Globus pallidus (tissue), 1 donor: Measurements from ENCODE around the gene WDR20.

Experiments used
- DNase-seq: peaks from one replicate; pipeline ENCODE4 v3.0.0-alpha.2; 2015; ENCODE audit warnings: low spot score

WDR20 gene

DNA sequence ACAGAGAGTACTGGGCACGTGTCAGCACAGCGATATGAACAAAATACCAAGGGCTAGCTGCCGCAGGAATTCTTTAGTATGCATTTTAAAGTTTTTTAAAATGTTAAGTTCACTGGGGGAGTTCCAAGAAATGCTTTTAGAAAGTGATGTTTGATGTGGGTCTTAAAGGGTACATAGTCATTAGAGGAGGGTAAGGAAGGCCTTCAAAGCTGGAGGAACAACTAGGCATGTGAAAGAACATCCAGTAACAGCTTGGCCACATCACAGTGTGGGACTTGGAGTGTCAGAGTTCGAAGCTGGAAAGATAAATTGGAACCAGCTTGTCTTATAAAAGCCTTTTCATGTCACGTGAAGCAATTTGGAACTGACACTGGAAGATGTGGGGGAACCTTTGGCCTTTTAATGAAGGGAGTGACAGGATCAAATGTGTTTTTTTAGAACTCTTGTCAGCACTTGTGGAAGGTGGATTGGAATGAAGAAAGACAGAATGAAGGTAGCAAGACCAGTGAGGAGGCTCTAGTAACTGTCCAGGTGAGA lies 57.7 kb downstream of the WDR20 start:
- no peak for DNase-seq

DNA sequence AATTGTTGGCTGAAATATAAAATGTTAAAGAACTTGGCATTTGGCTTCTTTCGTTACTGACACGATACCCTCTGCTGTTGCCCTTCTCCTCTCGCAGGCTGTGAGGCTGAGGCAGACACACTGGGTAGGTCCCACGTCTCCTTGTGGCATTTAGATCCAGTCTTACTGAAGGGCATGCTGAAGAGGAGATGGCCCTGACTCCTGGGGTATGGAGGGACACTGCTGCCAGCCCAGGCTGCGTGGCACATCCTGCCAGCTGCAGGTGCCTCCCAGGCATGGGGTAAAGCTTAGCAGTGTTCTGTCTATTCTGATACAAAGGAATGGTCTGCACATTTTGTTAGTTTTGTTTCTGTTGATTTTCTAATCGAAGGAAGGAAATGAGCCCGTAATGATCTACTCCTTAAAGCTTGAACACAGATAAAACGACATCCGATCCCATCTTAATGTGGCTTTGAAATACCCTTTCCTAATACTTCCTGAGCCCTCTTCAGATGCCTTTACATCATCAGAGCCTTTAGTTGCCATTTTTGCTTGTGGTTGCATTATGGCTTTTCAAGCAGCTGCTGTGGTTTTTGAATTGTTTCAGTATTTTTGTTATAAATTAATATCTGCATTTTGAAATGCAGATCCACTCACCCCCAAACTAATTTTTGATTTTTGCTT lies 61.1 kb downstream of the WDR20 start:
- DNase-seq, result no peak

DNA sequence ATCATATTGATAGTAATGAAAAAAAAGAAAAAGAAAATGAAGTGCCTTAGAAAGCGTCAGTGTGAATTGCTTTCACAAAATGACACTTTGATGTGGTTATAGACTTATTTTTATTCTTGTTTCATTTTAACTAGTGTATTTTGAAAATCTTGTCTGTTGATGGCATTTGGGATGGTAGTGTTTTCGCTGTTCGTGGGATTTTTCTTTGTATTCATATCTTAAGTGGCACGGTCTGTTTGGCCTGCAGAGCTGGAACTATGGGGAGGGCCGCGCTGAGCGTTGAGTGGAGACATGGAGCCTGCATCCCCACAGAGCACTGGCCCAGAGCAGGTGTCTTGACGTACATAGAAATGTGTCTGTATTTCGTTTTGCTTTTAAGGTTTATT lies 61.6 kb downstream of the WDR20 start:
- no peak for DNase-seq

- DNase-seq, result no peak
Measured at GRCh38 chr14:102201776-102202175, 62.1 kb downstream of the WDR20 start.

DNA sequence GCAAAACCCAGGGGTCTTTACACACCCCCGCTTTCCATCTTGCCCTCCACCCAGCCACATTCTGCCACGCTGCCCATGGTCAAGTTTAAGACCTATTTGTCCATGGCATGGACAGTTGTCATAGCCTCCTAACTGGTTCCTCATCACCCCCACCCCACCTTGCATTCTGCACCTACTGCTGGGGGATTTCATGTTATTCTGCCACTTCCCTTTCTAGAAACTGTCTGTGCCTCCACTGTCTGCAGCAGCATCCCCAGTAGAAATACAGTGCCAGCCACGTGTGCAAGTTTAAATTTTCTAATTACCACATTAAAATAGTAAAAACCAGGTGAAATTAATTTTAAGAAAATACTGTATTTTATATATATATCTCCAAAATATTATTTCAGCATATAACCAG lies 63.2 kb downstream of the WDR20 start:
- DNase-seq, result no peak

DNA sequence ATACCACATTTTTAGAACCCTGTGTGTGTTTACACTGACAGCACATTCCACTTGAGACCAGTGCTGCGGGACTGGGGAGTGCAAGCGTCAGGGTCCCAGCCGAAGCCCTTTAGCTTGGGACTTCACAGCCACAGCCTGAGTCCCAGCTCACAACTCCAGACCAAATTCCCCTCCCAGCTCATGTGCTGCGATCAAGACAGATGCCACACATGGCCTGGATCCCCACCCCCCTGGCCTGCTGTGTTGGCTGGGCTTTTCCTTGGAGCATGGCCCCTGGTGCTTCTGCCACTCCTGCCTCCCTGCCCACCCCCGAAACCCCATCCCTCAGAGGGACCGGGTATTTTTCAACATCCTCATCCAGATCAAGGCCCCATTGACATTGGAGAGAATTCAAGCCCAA lies 63.7 kb downstream of the WDR20 start:
- DNase-seq, result no peak

GRCh38 chr14:102205560-102205959 lies 65.9 kb downstream of the WDR20 start:
- DNase-seq, result no peak

DNA sequence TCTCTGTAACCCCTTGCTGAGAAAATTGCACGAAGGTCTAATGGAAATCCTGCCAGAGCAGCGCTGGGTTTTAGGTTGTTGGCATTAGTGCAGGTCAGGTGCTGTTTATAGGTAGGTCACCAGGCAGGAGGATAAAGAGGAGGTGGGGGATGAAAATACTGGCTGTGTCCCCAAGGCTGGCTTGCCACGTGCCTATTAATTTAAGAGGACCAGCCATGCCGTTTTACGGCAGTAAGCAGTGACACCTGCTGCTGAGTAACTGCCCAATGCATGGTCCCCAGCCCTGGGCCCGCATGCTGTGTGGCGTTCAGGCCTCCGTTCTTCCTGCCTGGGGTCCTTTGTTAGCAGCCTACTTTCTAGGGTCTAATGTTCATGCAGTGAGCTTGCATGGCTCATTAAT lies 67.2 kb downstream of the WDR20 start:
- no peak for DNase-seq

GRCh38 chr14:102207831-102208365 lies 68.2 kb downstream of the WDR20 start:
- no peak for DNase-seq

DNA sequence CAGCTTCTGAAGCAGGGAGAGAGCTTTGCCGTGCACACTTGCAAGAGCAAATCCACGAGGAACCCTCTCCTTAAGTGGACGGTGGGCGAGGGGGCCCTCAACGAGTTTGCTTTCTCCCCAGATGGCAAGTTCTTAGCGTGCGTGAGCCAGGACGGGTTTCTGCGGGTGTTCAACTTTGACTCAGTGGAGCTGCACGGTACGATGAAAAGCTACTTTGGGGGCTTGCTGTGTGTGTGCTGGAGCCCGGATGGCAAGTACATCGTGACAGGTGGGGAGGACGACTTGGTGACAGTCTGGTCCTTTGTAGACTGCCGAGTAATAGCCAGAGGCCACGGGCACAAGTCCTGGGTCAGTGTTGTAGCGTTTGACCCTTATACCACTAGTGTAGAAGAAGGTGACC lies 69.0 kb downstream of the WDR20 start:
- no peak for DNase-seq

DNA sequence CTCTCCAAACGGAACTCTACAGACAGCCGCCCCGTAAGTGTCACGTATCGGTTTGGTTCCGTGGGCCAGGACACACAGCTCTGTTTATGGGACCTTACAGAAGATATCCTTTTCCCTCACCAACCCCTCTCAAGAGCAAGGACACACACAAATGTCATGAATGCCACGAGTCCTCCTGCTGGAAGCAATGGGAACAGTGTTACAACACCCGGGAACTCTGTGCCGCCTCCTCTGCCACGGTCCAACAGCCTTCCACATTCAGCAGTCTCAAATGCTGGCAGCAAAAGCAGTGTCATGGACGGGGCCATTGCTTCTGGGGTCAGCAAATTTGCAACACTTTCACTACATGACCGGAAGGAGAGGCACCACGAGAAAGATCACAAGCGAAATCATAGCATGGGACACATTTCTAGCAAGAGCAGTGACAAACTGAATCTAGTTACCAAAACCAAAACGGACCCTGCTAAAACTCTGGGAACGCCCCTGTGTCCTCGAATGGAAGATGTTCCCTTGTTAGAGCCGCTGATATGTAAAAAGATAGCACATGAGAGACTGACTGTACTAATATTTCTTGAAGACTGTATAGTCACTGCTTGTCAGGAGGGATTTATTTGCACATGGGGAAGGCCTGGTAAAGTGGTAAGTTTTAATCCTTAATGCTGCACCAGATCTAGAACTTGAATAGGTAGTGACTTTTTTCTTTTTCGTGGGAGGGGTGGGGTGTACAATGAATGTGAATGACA lies 69.7 kb downstream of the WDR20 start:
- DNase-seq, result peak; percentile 93

DNA sequence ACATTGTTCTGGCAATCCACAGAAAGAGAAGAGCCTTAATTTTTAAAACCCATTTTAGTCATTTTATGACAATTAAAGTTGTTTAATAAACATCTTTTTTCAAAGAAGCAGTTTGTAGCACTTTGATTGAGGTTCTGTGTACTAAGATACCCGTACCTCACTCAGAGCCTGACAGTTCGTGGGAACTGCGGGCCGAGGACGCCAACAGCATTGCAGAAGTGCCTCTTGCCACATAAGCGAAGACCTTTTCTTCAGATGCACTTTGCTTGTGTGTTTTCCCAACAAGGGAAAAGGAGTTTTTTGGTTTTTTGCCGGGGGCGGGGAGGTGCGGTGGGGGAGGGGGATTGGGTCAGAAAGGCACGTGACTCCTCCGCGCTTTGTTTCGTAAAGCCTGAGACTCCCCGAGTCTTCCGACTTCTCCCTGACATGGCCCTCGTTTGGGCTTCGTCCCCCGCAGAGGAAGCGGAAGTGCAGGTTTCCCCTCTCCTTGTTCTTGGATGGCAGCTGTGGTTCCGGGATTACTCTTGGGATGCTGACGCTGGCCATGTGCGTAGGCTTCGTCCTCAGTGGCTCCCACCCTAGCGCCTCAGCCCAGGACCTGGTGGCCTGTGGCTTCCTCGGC lies 70.8 kb downstream of the WDR20 start:
- no peak for DNase-seq

DNA sequence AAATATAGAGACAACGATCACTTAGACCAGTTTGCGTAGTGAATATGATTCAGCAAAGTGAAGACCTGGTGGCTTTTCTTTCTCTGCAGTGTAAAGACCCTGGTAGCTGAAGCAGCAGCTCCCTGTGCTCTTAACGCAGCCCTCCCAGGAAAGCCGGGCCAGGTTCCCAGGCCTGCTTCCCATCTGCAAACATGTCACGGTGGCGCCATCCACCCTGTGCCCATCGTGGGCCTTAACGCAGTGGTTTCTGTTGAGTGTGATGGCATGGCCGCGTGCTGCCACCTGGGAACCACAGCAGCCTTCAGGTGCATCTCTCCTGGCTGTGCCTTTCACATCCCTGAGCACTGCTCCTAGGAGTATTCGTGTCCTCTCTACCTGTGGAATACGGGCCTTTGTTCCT lies 71.5 kb downstream of the WDR20 start:
- no peak for DNase-seq

DNA sequence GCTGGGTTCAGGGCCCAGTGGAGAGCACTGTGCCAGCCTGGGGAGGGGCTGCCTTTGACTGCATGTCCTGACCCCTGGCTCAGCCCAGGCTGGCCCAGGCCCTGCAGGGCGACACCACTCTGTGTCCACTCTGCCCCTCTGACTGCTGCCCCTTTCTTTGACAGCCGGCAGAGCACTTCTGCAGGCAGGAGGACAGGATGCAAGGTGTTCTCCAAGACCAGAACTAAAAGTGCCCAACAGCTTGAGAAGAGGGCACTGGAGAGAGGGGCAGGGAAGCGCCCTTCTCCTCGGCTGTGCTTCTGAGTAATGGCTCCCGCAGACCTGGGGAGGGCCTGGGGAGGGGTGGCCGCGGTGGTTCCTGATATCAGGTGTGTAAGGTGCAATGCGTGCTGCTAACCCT lies 72.7 kb downstream of the WDR20 start:
- no peak for DNase-seq

GRCh38 chr14:102212845-102213244 lies 73.1 kb downstream of the WDR20 start:
- no peak for DNase-seq

- DNase-seq, result no peak
Measured at GRCh38 chr14:102213470-102213869, 73.8 kb downstream of the WDR20 start.

DNA sequence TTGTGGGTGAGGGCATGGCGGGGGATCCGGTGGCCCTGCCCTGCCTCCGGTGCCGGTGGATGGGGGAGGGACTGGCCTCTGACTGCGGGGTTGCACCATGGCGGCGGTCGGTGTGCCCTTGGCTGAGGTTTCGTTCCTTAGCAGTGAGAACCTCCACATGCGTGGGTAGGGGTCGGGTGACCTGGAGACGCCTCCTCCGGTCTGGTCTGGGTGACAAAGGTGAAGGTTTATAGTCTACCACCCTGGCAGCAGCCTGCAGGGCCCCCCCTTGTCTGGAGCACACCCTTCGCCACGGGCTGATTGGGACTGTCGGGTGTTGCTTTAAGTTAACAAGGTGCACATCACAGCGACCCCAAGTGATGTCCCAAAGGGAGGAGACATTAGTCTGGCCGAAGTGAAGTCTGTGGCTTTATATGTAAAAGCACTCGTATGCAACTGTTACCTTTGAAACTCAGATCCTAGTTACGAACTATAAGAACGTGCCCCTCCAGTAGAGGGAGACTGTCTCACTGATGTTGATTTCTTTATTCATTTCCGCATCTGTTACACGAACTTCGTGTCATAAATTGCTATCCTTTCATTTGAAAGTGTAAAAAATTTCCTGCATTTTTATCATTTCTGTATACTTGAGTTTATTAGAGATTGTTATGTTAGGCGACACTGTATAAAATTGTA lies 74.4 kb downstream of the WDR20 start:
- DNase-seq, result no peak

DNA sequence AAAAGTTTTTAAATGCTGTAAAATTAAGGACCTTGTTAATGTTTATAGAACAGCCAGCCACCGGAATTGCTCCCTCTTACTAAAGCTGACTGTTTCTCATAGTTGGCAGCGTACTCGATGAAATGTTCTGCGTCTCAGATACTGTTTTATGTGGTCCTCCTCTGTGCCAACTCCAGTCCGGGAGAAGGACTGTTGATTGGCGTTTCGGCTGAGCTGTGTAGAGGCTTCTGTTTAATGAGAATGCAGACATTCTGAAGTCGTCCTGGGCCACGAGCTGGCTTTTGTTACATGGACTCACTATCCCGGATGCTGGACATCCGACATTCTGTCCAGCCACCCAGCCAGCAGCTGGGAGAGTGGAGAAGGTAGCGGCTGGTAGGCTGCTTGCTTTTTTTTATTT lies 75.4 kb downstream of the WDR20 start:
- DNase-seq, result peak; percentile 88

DNA sequence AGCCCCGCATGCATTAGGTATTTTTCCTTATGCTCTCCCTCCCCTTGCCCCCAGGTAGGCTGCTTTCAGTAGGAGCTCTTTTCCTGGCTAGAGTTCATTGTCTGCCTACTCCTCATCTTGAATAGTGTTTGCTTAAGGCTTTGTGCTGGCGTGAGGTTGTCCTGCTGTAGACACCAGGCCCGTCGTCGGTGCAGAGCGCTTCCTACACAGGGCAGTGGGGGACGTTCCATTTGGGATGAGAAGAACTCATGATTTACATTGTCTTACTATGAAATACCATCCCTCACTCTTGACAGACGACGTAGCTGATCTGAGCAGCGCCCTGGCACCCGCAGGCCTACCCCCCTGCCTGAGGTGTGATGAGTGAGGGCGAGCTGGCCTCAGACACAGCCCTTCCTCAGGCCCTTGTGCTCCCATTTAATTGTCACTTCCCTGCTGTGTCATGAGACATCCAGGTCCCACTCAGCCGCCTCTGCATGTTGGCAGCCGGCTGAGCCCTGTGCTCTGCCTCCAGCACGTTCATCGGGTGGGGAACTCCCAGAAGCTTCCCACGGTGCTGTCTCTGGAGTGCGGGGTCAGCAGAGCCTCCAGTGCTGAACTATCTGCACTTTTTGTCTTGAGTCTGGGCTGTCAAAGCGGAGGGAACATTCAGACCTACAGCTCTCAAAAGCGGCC lies 76.0 kb downstream of the WDR20 start:
- no peak for DNase-seq

DNA sequence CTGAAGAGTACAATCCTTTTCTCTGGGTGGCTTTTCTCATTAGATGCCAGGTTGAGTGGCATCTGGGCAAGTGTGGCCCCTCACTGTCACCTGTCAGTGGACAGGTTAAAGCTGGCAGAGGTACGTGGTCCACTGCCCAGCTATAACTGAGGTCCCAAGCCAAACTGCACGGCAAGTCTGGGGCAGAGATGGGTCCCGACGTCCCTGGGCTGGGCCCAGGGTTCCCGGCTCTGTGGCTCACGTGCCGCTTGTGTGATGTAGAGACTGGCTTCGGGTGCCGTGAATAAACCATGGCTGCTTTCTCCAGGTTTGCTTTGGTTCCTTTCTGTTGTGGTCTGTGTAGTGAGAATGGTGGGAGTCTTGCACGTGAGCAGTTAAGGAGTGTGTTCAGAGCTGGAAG lies 77.7 kb downstream of the WDR20 start:
- DNase-seq, result no peak

GRCh38 chr14:102217987-102218421 lies 78.3 kb downstream of the WDR20 start:
- no peak for DNase-seq

GRCh38 chr14:102218688-102219087 lies 79.0 kb downstream of the WDR20 start:
- DNase-seq, result no peak
